Gastroesophageal sphincter (tissue), 3 donors: ENCODE measurements around the gene TMEM272.

Source experiments
- POLR2A ChIP-seq, 2 donors: fragments of 450-650 bp; IDR thresholded peaks; one replicate each; pipeline ENCODE4 v1.6.1; 2017; ENCODE audit warnings: antibody characterized with exemption in 2 of 2, mild to moderate bottlenecking in 2 of 2, moderate library complexity in 1 of 2
- TF ChIP-seq, protein P1 (sequence below), 4 experiments: fragments of 200-600 bp in 2 of 4; fragments of 450-650 bp in 2 of 4; sonication (generic) in 1 of 4; IDR thresholded peaks; one replicate each; pipeline ENCODE4 v1.5.1; 2017 to 2019; ENCODE audit warnings: antibody characterized with exemption in 4 of 4, mild to moderate bottlenecking in 2 of 4, moderate library complexity in 2 of 4

DNA sequence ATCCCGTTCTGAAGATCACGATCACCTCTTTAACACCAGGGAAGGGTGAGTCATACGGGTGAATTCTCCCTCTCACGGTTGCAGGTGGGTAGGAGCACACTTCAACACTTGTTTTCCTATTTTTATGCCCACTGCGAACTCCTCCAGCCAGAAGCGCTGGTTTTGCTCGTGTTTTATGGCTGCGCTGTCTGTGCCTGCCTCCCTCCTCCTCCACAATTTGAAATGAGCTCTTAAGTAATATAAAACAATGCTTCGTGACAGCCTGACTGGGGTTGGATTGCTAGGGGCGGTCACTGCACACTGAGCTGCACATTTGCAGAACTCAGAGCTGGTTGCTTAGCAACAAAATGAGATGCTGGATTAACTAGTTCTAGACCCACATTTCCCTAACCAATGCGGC, 29.7 kb upstream of the TMEM272 start:
- TF ChIP-seq, protein P1, sequence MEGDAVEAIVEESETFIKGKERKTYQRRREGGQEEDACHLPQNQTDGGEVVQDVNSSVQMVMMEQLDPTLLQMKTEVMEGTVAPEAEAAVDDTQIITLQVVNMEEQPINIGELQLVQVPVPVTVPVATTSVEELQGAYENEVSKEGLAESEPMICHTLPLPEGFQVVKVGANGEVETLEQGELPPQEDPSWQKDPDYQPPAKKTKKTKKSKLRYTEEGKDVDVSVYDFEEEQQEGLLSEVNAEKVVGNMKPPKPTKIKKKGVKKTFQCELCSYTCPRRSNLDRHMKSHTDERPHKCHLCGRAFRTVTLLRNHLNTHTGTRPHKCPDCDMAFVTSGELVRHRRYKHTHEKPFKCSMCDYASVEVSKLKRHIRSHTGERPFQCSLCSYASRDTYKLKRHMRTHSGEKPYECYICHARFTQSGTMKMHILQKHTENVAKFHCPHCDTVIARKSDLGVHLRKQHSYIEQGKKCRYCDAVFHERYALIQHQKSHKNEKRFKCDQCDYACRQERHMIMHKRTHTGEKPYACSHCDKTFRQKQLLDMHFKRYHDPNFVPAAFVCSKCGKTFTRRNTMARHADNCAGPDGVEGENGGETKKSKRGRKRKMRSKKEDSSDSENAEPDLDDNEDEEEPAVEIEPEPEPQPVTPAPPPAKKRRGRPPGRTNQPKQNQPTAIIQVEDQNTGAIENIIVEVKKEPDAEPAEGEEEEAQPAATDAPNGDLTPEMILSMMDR (IDR thresholded peaks at IDR 0.05), result no peak
- TF ChIP-seq POLR2A (IDR thresholded peaks at IDR 0.05), result no peak
